A549 treated with RU486 at 1 μM for 4 hours (cell line): ENCODE measurements around the gene MMP11. TPM values are rescaled to one million over a fixed set of nuclear protein-coding genes. Genes with fewer than 3 reads are reported as not detected.

Experiments used
- total RNA-seq: library from RNA; stranded (reverse); fragments of 200-300 nt; extraction: Qiagen RNA extraction; gene quantifications from 5 replicates; pipeline ENCODE4 v1.2.3, GENCODE V29; 2022; ENCODE audit warnings: low read depth

The MMP11 gene, protein sequence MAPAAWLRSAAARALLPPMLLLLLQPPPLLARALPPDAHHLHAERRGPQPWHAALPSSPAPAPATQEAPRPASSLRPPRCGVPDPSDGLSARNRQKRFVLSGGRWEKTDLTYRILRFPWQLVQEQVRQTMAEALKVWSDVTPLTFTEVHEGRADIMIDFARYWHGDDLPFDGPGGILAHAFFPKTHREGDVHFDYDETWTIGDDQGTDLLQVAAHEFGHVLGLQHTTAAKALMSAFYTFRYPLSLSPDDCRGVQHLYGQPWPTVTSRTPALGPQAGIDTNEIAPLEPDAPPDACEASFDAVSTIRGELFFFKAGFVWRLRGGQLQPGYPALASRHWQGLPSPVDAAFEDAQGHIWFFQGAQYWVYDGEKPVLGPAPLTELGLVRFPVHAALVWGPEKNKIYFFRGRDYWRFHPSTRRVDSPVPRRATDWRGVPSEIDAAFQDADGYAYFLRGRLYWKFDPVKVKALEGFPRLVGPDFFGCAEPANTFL
- 0.17 to 0.42 TPM (median 0.33 TPM) in 4 of 5 replicates, not detected in the other for total RNA-seq

GRCh38 chr22:23772649-23773473, at the start of gene MMP11:
TSS of gene MMP11 (plus strand) at chr22:23772849. CDS start at chr22:23772871, 22 bp downstream.

GRCh38 chr22:23750714-23751440, 21.8 kb upstream of the MMP11 start, which contains the start of gene ZNF70:
TSS of gene ZNF70 (minus strand) at chr22:23751112. CDS start at chr22:23745140, 5,972 bp downstream.

GRCh38 chr22:23754220-23754919, 18.3 kb upstream of the MMP11 start, which contains the start of gene VPREB3:
TSS of gene VPREB3 (minus strand) at chr22:23754425. CDS start at chr22:23754363, 62 bp downstream.

GRCh38 chr22:23762842-23763578, 9.6 kb upstream of the MMP11 start, which contains the start of gene C22orf15:
TSS of gene C22orf15 (plus strand) at chr22:23762990. CDS start at chr22:23763307, 317 bp downstream.

DNA sequence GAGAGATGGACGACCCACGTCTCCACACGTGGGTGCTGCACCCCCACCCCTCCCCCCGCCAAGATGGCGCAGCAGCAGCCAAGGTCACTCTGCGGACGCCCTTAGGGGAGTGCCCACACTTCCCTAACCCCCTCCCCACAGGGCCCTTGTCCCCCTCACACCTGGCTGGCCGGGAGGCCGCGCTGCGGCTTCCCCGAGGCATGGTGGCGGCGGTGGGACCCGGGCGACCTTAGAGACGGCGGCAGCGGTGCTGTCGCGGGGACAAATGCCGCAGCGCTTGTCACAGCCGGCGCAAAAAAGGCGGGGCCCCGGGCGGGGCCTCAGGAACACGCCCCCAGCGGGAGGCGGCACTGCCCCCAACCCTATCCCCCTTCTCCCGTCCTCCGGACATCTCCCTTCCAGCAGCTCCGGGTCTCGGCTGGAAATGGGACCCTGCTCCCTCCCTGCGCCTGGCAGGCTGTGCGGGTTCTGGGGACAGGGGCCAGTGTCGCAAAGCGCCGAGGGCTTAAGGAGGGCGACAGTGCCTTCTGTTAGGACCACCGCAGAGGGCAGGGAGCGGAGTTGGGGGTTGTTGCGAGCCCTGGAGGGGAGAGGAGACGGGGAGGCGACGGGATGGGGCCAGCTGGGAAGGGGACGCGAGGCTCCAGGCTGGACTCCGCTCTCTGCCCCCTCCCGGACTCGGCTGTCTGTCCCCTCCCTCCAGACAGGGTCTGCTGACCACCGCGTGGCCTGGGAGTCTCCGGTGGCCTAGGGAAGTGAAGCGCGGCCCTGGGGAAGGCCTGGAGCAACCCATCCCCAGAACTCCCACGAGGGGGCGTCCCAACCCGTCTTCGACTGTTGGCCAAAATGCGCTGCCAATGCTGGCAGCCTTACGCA, 4.7 kb upstream of the MMP11 start, which contains the start of gene CHCHD10:
Gene CHCHD10, minus strand, starts transcription at position 300 of the 876 bp plus-strand sequence. Its CDS starts 98 bp downstream, at position 202.

DNA sequence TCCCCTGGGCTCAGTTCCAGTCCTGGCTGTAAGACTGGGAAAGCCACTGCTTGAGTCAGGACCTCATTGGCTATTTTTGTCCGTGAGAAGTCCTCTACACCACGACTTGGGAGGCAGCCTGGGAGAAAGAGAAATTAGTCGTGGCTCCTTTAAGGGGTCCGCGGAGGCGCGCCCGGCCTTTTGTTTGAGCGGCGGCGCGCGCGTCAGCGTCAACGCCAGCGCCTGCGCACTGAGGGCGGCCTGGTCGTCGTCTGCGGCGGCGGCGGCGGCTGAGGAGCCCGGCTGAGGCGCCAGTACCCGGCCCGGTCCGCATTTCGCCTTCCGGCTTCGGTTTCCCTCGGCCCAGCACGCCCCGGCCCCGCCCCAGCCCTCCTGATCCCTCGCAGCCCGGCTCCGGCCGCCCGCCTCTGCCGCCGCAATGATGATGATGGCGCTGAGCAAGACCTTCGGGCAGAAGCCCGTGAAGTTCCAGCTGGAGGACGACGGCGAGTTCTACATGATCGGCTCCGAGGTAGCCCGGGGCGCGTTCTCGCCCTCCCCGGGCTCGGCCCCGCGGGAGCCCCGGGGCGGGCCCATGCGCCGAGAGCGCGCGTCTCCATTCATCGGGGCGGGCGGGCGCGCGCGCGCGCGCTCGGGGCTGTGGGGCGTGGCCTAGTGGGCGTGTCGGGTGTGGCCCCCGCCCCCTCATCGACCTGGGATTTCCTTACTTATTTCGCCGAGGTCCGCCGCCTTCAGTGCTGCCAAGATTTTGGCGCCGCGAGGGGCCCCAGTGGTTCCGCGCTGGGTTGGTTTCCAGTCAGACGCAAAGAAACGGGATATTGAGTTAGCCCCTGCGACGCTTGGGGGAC, 14.3 kb downstream of the MMP11 start, which contains the start of gene SMARCB1:
Gene SMARCB1, plus strand, starts transcription at position 215 of the 848 bp plus-strand sequence. Its CDS starts 204 bp downstream, at position 419.

Other genes starting within 250 kb of the MMP11 start
- not detected in 5 replicates for gene IGLL1, start 192.6 kb upstream of the MMP11 start, total RNA-seq
- gene DRICH1, start 140.5 kb upstream of the MMP11 start, total RNA-seq: not detected in 5 replicates
- not detected in 5 replicates for gene RGL4, start 81.8 kb upstream of the MMP11 start, total RNA-seq
- 0.78 to 1.0 TPM (median 1.0 TPM) in 5 replicates for gene ZNF70, start 21.7 kb upstream of the MMP11 start, total RNA-seq
- 0.55 to 1.1 TPM (median 0.92 TPM) in 4 of 5 replicates, not detected in the other for gene VPREB3, start 18.4 kb upstream of the MMP11 start, total RNA-seq
- gene C22orf15, start 9.9 kb upstream of the MMP11 start, total RNA-seq: not detected in 5 replicates
- gene CHCHD10, start 4.9 kb upstream of the MMP11 start, total RNA-seq: 88.8 to 228 TPM (median 169 TPM) in 5 replicates
- gene SMARCB1, start 14.1 kb downstream of the MMP11 start, total RNA-seq: 48.8 to 55.1 TPM (median 51.6 TPM) in 5 replicates
- 0.36 to 1.3 TPM (median 0.61 TPM) in 5 replicates for gene DERL3, start 66.2 kb downstream of the MMP11 start, total RNA-seq
- 8.1 to 10.9 TPM (median 9.4 TPM) in 5 replicates for gene SLC2A11, start 85.0 kb downstream of the MMP11 start, total RNA-seq
- 493 to 992 TPM (median 944 TPM) in 5 replicates for gene MIF, start 121.5 kb downstream of the MMP11 start, total RNA-seq
- 0.23 to 0.56 TPM (median 0.43 TPM) in 4 of 5 replicates, not detected in the other for gene GSTT2B, start 188.3 kb downstream of the MMP11 start, total RNA-seq
- 1.4 to 2.5 TPM (median 1.7 TPM) in 5 replicates for gene DDTL, start 194.0 kb downstream of the MMP11 start, total RNA-seq
- gene DDT, start 201.6 kb downstream of the MMP11 start, total RNA-seq: 113 to 158 TPM (median 149 TPM) in 5 replicates
- gene GSTT2, start 207.3 kb downstream of the MMP11 start, total RNA-seq: 0.24 TPM in 1 of 5 replicates, not detected in the others
- not detected in 5 replicates for gene GSTT4, start 232.6 kb downstream of the MMP11 start, total RNA-seq
- 13.9 to 24.4 TPM (median 21.6 TPM) in 5 replicates for gene CABIN1, start 238.5 kb downstream of the MMP11 start, total RNA-seq